GM18520 (cell line): Measurements from ENCODE around the gene AADAT.
"Not testable (repeated sequence)": the region's sequence is repeated elsewhere in the genome, so short reads cannot be mapped to it uniquely, and the experiment has no call there.

Source experiments
- ATAC-seq: cut with Tn5 transposase; IDR thresholded peaks from one replicate; pipeline ENCODE4 v1.9.1; 2021; ENCODE audit not compliant: unreplicated experiment

Gene AADAT

GRCh38 chr4:170090352-170091052 lies 746 bp upstream of the AADAT start:
- no peak for ATAC-seq

- no peak for ATAC-seq
Observed at GRCh38 chr4:170089274-170089667, 485 bp downstream of the AADAT start.

- no peak for ATAC-seq
Observed at GRCh38 chr4:170088716-170089115, 1.0 kb downstream of the AADAT start.

GRCh38 chr4:170087163-170087700 lies 2.5 kb downstream of the AADAT start:
- no peak for ATAC-seq

GRCh38 chr4:170083541-170083940 lies 6.2 kb downstream of the AADAT start:
- ATAC-seq, result peak; percentile 31

- ATAC-seq, result no peak
Observed at GRCh38 chr4:170080496-170080895, 9.3 kb downstream of the AADAT start.

- no peak for ATAC-seq
Observed at GRCh38 chr4:170079981-170080380, 9.8 kb downstream of the AADAT start.

- no peak for ATAC-seq
Observed at GRCh38 chr4:170071196-170071595, 18.6 kb downstream of the AADAT start.

- ATAC-seq, result no peak
Observed at GRCh38 chr4:170068438-170069128, 21.2 kb downstream of the AADAT start.

GRCh38 chr4:170059421-170059820 lies 30.3 kb downstream of the AADAT start:
- ATAC-seq, result no peak

GRCh38 chr4:170058826-170059225 lies 30.9 kb downstream of the AADAT start:
- ATAC-seq, result no peak

- no peak for ATAC-seq
Observed at GRCh38 chr4:170057866-170058265, 31.9 kb downstream of the AADAT start.

GRCh38 chr4:170052919-170053318 lies 36.8 kb downstream of the AADAT start:
- no peak for ATAC-seq

GRCh38 chr4:170051402-170051801 lies 38.4 kb downstream of the AADAT start:
- no peak for ATAC-seq

GRCh38 chr4:170049766-170050165 lies 40.0 kb downstream of the AADAT start:
- no peak for ATAC-seq

GRCh38 chr4:170047771-170048354 lies 41.9 kb downstream of the AADAT start:
- ATAC-seq, result no peak

- ATAC-seq, result not testable (repeated sequence)
Observed at GRCh38 chr4:170046156-170046555, 43.6 kb downstream of the AADAT start.

- ATAC-seq, result no peak
Observed at GRCh38 chr4:170040031-170040680, 49.6 kb downstream of the AADAT start.

GRCh38 chr4:170038769-170039168 lies 51.0 kb downstream of the AADAT start:
- no peak for ATAC-seq

- ATAC-seq, result no peak
Observed at GRCh38 chr4:170038232-170038631, 51.5 kb downstream of the AADAT start.

- ATAC-seq, result no peak
Observed at GRCh38 chr4:170037481-170037880, 52.3 kb downstream of the AADAT start.
